ENCODE measurements around the gene COL18A1. TPM values are rescaled to one million over a fixed set of nuclear protein-coding genes. Genes with fewer than 3 reads are reported as not detected.

COL18A1 gene
- total and polyA plus RNA-seq, 7 experiments from 2014 or later, result 7.0 to 89.8 (median 15.4) TPM

- Histone ChIP-seq H3K36me3 (ENCODE audit: control insufficient read depth in 2 of 3, insufficient read depth in 3 of 3, low read length in 3 of 3) (peaks cover 0 to 5% (median 0%) of the 10 kb centered on the region in 3 experiments), H3K27ac (ENCODE audit: low read depth, low read length) (no peak overlapping the region), H3K9me3 (ENCODE audit: control insufficient read depth in 2 of 3, low read length in 3 of 3) (no peaks in the 10 kb centered on the region), H3K4me1 (ENCODE audit: control insufficient read depth in 2 of 2, insufficient read depth in 2 of 2, low read length in 2 of 2) (peaks cover 12 to 20% of the 10 kb centered on the region in 2 donors), H3K4me3 (ENCODE audit: low read length) (no peak overlapping the region), H3K27me3 (ENCODE audit: control insufficient read depth in 2 of 2, insufficient read depth in 2 of 2, low read length in 2 of 2) (no peaks in the 10 kb centered on the region)
- intact Hi-C loops (cut with micrococcal nuclease), result no loop called here
- Mint-ChIP-seq H3K36me3 (peaks cover 0 to 4% (median 0%) of the 10 kb centered on the region in 5 donors), H3K9me3 (no peaks in the 10 kb centered on the region), H3K4me1 (peaks cover 20 to 33% (median 24%) of the 10 kb centered on the region in 7 donors), H3K4me3 (no peak overlapping the region), H3K27ac (peak overlapping the region in 1 of 9 donors; percentile 48), H3K27me3 (no peaks in the 10 kb centered on the region)
- ATAC-seq, result no peak
- ChIA-PET CTCF (no interaction called here), POLR2A (no interaction called here)
- DNase-seq, result no peak
Measured at GRCh38 chr21:45537111-45537745, 132.3 kb downstream of the COL18A1 start.

GRCh38 chr21:45537746-45538291, 132.9 kb downstream of the COL18A1 start:
- POLR2A ChIA-PET, result no interaction called here
- no peaks in the 10 kb centered on the region for H3K27me3 Mint-ChIP-seq
- DNase-seq, result no peak
- no peak for ATAC-seq
- H3K9me3 ChIP-seq (ENCODE audit: control insufficient read depth in 2 of 3, low read length in 3 of 3), result no peaks in the 10 kb centered on the region
- H3K36me3 Mint-ChIP-seq, result peaks cover 0 to 4% (median 0%) of the 10 kb centered on the region in 5 donors
- CTCF ChIA-PET, result no interaction called here
- H3K27ac ChIP-seq (ENCODE audit: low read depth, low read length), result no peak overlapping the region
- no peaks in the 10 kb centered on the region for H3K27me3 ChIP-seq (ENCODE audit: control insufficient read depth in 2 of 2, insufficient read depth in 2 of 2, low read length in 2 of 2)
- H3K4me3 ChIP-seq (ENCODE audit: low read length), result no peak overlapping the region
- no peak overlapping the region for H3K27ac Mint-ChIP-seq
- H3K4me1 ChIP-seq (ENCODE audit: control insufficient read depth in 2 of 2, insufficient read depth in 2 of 2, low read length in 2 of 2), result peaks cover 10 to 16% of the 10 kb centered on the region in 2 donors
- no peak overlapping the region for H3K4me3 Mint-ChIP-seq
- H3K9me3 Mint-ChIP-seq, result no peaks in the 10 kb centered on the region
- intact Hi-C loops (cut with micrococcal nuclease), result no loop called here
- peaks cover 14 to 27% (median 19%) of the 10 kb centered on the region in 7 donors for H3K4me1 Mint-ChIP-seq
- peaks cover 0 to 5% (median 0%) of the 10 kb centered on the region in 3 experiments for H3K36me3 ChIP-seq (ENCODE audit: control insufficient read depth in 2 of 3, insufficient read depth in 3 of 3, low read length in 3 of 3)

GRCh38 chr21:45538381-45539045, 133.5 kb downstream of the COL18A1 start:
- ATAC-seq, result no peak
- Histone ChIP-seq H3K27me3 (ENCODE audit: control insufficient read depth in 2 of 2, insufficient read depth in 2 of 2, low read length in 2 of 2) (no peaks in the 10 kb centered on the region), H3K27ac (ENCODE audit: low read depth, low read length) (no peak overlapping the region), H3K4me1 (ENCODE audit: control insufficient read depth in 2 of 2, insufficient read depth in 2 of 2, low read length in 2 of 2) (peaks cover 7 to 15% of the 10 kb centered on the region in 2 donors), H3K9me3 (ENCODE audit: control insufficient read depth in 2 of 3, low read length in 3 of 3) (no peaks in the 10 kb centered on the region), H3K4me3 (ENCODE audit: low read length) (no peak overlapping the region), H3K36me3 (ENCODE audit: control insufficient read depth in 2 of 3, insufficient read depth in 3 of 3, low read length in 3 of 3) (peaks cover 0 to 5% (median 0%) of the 10 kb centered on the region in 3 experiments)
- H3K4me3 Mint-ChIP-seq, result no peak overlapping the region
- peaks cover 0 to 4% (median 0%) of the 10 kb centered on the region in 5 donors for H3K36me3 Mint-ChIP-seq
- intact Hi-C loops (cut with micrococcal nuclease), result no loop called here
- no peaks in the 10 kb centered on the region for H3K9me3 Mint-ChIP-seq
- ChIA-PET POLR2A (no interaction called here), CTCF (no interaction called here)
- peaks cover 12 to 23% (median 15%) of the 10 kb centered on the region in 7 donors for H3K4me1 Mint-ChIP-seq
- H3K27ac Mint-ChIP-seq, result peak overlapping the region in 1 of 9 donors; percentile 51
- no peaks in the 10 kb centered on the region for H3K27me3 Mint-ChIP-seq
- no peak for DNase-seq

GRCh38 chr21:45539046-45539795, 134.3 kb downstream of the COL18A1 start:
- H3K27ac Mint-ChIP-seq, result peak overlapping the region in 4 of 9 donors; percentile 42 to 87 (median 56)

GRCh38 chr21:45539796-45540600, 135.0 kb downstream of the COL18A1 start:
- Mint-ChIP-seq H3K36me3 (peaks cover 0 to 4% (median 0%) of the 10 kb centered on the region in 5 donors), H3K27me3 (no peaks in the 10 kb centered on the region), H3K4me1 (peaks cover 12 to 25% (median 16%) of the 10 kb centered on the region in 7 donors), H3K27ac (peak overlapping the region; percentile 70 to 92 (median 76)), H3K4me3 (peak overlapping the region; percentile 66 to 89 (median 78)), H3K9me3 (no peaks in the 10 kb centered on the region)
- no peaks in the 10 kb centered on the region for H3K36me3 ChIP-seq (ENCODE audit: control insufficient read depth in 2 of 3, insufficient read depth in 3 of 3, low read length in 3 of 3)
- POLR2A ChIA-PET, result interaction anchor here (1.0 kb wide), 1 partner anchor 106 kb away, joined by 3 read pairs; no protein-coding TSS in a partner anchor
- no peak overlapping the region for H3K4me3 ChIP-seq (ENCODE audit: low read length)
- H3K27me3 ChIP-seq (ENCODE audit: control insufficient read depth in 2 of 2, insufficient read depth in 2 of 2, low read length in 2 of 2), result no peaks in the 10 kb centered on the region
- ATAC-seq, result no peak
- peaks cover 7 to 15% of the 10 kb centered on the region in 2 donors for H3K4me1 ChIP-seq (ENCODE audit: control insufficient read depth in 2 of 2, insufficient read depth in 2 of 2, low read length in 2 of 2)
- peak in 2 of 9 donors; percentile 4 to 14 for DNase-seq
- intact Hi-C loops (cut with micrococcal nuclease), result loop anchor here (2.0 to 5.0 kb wide), 2 partner anchors 61 to 253 kb away; partner anchors contain the start of gene POFUT2 (in 2 of the 2)
- no peak overlapping the region for H3K27ac ChIP-seq (ENCODE audit: low read depth, low read length)
- no peaks in the 10 kb centered on the region for H3K9me3 ChIP-seq (ENCODE audit: control insufficient read depth in 2 of 3, low read length in 3 of 3)
- CTCF ChIA-PET, result interaction anchor here (1.0 to 1.7 kb wide), 2 partner anchors 56 to 57 kb away, joined by 3 to 6 read pairs; no protein-coding TSS in a partner anchor

More at GRCh38 chr21:45539046-45539795, 134.3 kb downstream of the COL18A1 start:
- POLR2A ChIA-PET, result no interaction called here
- CTCF ChIA-PET, result interaction anchor here (1.7 kb wide), 1 partner anchor 57 kb away, joined by 6 read pairs; no protein-coding TSS in a partner anchor
- Mint-ChIP-seq H3K9me3 (no peaks in the 10 kb centered on the region), H3K4me3 (peak overlapping the region in 5 of 10 donors; percentile 1 to 77 (median 66)), H3K36me3 (peaks cover 0 to 4% (median 0%) of the 10 kb centered on the region in 5 donors), H3K27me3 (no peaks in the 10 kb centered on the region), H3K4me1 (peaks cover 12 to 25% (median 16%) of the 10 kb centered on the region in 7 donors)
- Histone ChIP-seq H3K9me3 (ENCODE audit: control insufficient read depth in 2 of 3, low read length in 3 of 3) (no peaks in the 10 kb centered on the region), H3K27ac (ENCODE audit: low read depth, low read length) (no peak overlapping the region), H3K36me3 (ENCODE audit: control insufficient read depth in 2 of 3, insufficient read depth in 3 of 3, low read length in 3 of 3) (no peaks in the 10 kb centered on the region), H3K27me3 (ENCODE audit: control insufficient read depth in 2 of 2, insufficient read depth in 2 of 2, low read length in 2 of 2) (no peaks in the 10 kb centered on the region), H3K4me1 (ENCODE audit: control insufficient read depth in 2 of 2, insufficient read depth in 2 of 2, low read length in 2 of 2) (peaks cover 7 to 15% of the 10 kb centered on the region in 2 donors), H3K4me3 (ENCODE audit: low read length) (no peak overlapping the region)
- intact Hi-C loops (cut with micrococcal nuclease), result no loop called here
- no peak for ATAC-seq
- peak in 1 of 9 donors; percentile 4 for DNase-seq
